Mesenchymal stem cell (in vitro differentiated cells and primary cell): Measurements from ENCODE around the gene HPS3.

Experiments
- DNase-seq: peaks from one replicate; pipeline ENCODE4 v3.0.0-alpha.2; 2013
- H2AFZ ChIP-seq: one replicate; pipeline ENCODE4 v1.6.1; 2013; ENCODE audit warnings: low read depth, mild to moderate bottlenecking, control low read depth, inconsistent platforms, low read length, moderate library complexity
- H2AK5ac ChIP-seq: 2 replicates; pipeline ENCODE4 v1.6.1; 2013; ENCODE audit warnings: low read length, moderate library complexity, mild to moderate bottlenecking, inconsistent platforms; ENCODE audit not compliant: severe bottlenecking
- H2BK120ac ChIP-seq: one replicate; pipeline ENCODE4 v1.6.1; 2013; ENCODE audit warnings: low read depth, mild to moderate bottlenecking, inconsistent platforms, low read length, moderate library complexity
- H2BK12ac ChIP-seq, 2 experiments: one replicate each; pipeline ENCODE4 v1.6.1; 2013; ENCODE audit warnings: inconsistent platforms in 2 of 2, low read length in 2 of 2, mild to moderate bottlenecking in 2 of 2, moderate library complexity in 2 of 2, control low read depth in 1 of 2
- H2BK15ac ChIP-seq: one replicate; pipeline ENCODE4 v1.6.1; 2013; ENCODE audit warnings: mild to moderate bottlenecking, low read depth, inconsistent platforms; ENCODE audit not compliant: poor library complexity, severe bottlenecking
- H2BK5ac ChIP-seq: 2 replicates; pipeline ENCODE4 v1.6.1; 2013; ENCODE audit warnings: low read depth, mild to moderate bottlenecking, low read length, control low read depth, inconsistent platforms; ENCODE audit not compliant: poor library complexity, severe bottlenecking
- H3K14ac ChIP-seq, 2 experiments: one replicate each; pipeline ENCODE4 v1.6.1; 2013; ENCODE audit warnings: inconsistent platforms in 2 of 2, low read length in 2 of 2, control low read depth in 1 of 2, mild to moderate bottlenecking in 1 of 2, moderate library complexity in 1 of 2
- H3K18ac ChIP-seq, 2 experiments: one replicate each; pipeline ENCODE4 v1.6.1; 2013; ENCODE audit warnings: inconsistent platforms in 2 of 2, low read length in 2 of 2, control low read depth in 1 of 2, low read depth in 1 of 2, mild to moderate bottlenecking in 1 of 2
- H3K23ac ChIP-seq, 2 experiments: one replicate each; pipeline ENCODE4 v1.6.1; 2013; ENCODE audit warnings: inconsistent platforms in 2 of 2, low read length in 2 of 2, mild to moderate bottlenecking in 2 of 2, moderate library complexity in 2 of 2, control low read depth in 1 of 2
- H3K27ac ChIP-seq: 2 replicates; pipeline ENCODE4 v1.5.1; 2013; ENCODE audit warnings: mild to moderate bottlenecking, moderate library complexity, low read length, control low read depth, inconsistent platforms; ENCODE audit not compliant: poor library complexity, severe bottlenecking
- H3K27me3 ChIP-seq, 2 experiments: 2 replicates each; pipeline versions ENCODE4 v1.6.1 to v1.7.0; 2013; ENCODE audit warnings: low read length in 2 of 2, mild to moderate bottlenecking in 2 of 2, moderate library complexity in 2 of 2, control low read depth in 1 of 2, inconsistent platforms in 1 of 2; ENCODE audit not compliant: control insufficient read depth in 1 of 2, insufficient read depth in 1 of 2
- H3K36me3 ChIP-seq, 2 experiments: 2 replicates each; pipeline versions ENCODE4 v1.6.1 to v1.7.0; 2013; ENCODE audit warnings: low read length in 2 of 2, control low read depth in 1 of 2, inconsistent platforms in 1 of 2, low read depth in 1 of 2, mild to moderate bottlenecking in 1 of 2; ENCODE audit not compliant: insufficient read depth in 2 of 2, control insufficient read depth in 1 of 2
- H3K4ac ChIP-seq, 2 experiments: one replicate each; pipeline ENCODE4 v1.6.1; 2013; ENCODE audit warnings: inconsistent platforms in 2 of 2, low read length in 2 of 2, mild to moderate bottlenecking in 2 of 2, moderate library complexity in 2 of 2, control low read depth in 1 of 2, low read depth in 1 of 2
- H3K4me1 ChIP-seq: 2 replicates; pipeline ENCODE4 v1.6.1; 2013; ENCODE audit warnings: low read depth, low read length, control low read depth; ENCODE audit not compliant: control insufficient read depth, insufficient read depth
- H3K4me2 ChIP-seq: 2 replicates; pipeline ENCODE4 v1.6.1; 2013; ENCODE audit warnings: low read length, mild to moderate bottlenecking, inconsistent platforms; ENCODE audit not compliant: poor library complexity, severe bottlenecking
- H3K4me3 ChIP-seq, 2 experiments: 2 replicates each; pipeline versions ENCODE4 v1.5.1 to v1.7.0; 2013; ENCODE audit warnings: low read length in 2 of 2, mild to moderate bottlenecking in 2 of 2, control low read depth in 1 of 2, low read depth in 1 of 2; ENCODE audit not compliant: insufficient read depth in 1 of 2
- H3K79me1 ChIP-seq: replicated peaks from 2 replicates; pipeline ENCODE4 v1.6.1; 2013; ENCODE audit warnings: mild to moderate bottlenecking, control low read depth, low read length, inconsistent platforms; ENCODE audit not compliant: poor library complexity, severe bottlenecking
- H3K9ac ChIP-seq: 2 replicates; pipeline ENCODE4 v1.7.0; 2013; ENCODE audit warnings: mild to moderate bottlenecking, low read length, moderate library complexity
- H3K9me3 ChIP-seq: 2 replicates; pipeline ENCODE4 v1.7.0; 2013; ENCODE audit warnings: mild to moderate bottlenecking, low read length; ENCODE audit not compliant: control insufficient read depth
- H4K8ac ChIP-seq: one replicate; pipeline ENCODE4 v1.6.1; 2013; ENCODE audit warnings: inconsistent platforms, mild to moderate bottlenecking, low read length, moderate library complexity
- H4K91ac ChIP-seq: one replicate; pipeline ENCODE4 v1.6.1; 2013; ENCODE audit warnings: mild to moderate bottlenecking, low read length, inconsistent platforms
- WGBS: methylation state at CpG from one replicate; pipeline ENCODE4 v1.1.7; 2013; ENCODE audit warnings: mixed read lengths; 5-methylcytosine and 5-hydroxymethylcytosine counted together

HPS3 gene

GRCh38 chr3:149214702-149215101, 85.3 kb downstream of the HPS3 start:
- Histone ChIP-seq H3K79me1 (no peaks in the 10 kb centered on the region), H2AFZ (no peak overlapping the region), H2BK5ac (no peak overlapping the region), H3K18ac (no peak overlapping the region), H2BK15ac (no peak overlapping the region), H4K91ac (no peak overlapping the region), H2BK120ac (no peak overlapping the region), H2AK5ac (no peak overlapping the region), H3K9me3 (no peaks in the 10 kb centered on the region), H3K4me3 (no peak overlapping the region), H3K4me1 (no peaks in the 10 kb centered on the region), H3K14ac (no peak overlapping the region), H2BK12ac (peak overlapping the region in 1 of 2 experiments; percentile 50), H3K27ac (no peak overlapping the region), H3K4me2 (no peak overlapping the region), H3K36me3 (no peaks in the 10 kb centered on the region), H3K27me3 (no peaks in the 10 kb centered on the region), H4K8ac (no peak overlapping the region), H3K23ac (no peak overlapping the region), H3K9ac (no peak overlapping the region), H3K4ac (no peak overlapping the region)
- DNase-seq, result no peak
- WGBS, result no CpG with 5 or more reads among the region's 1 CpG

- no peaks in the 10 kb centered on the region for H3K79me1 ChIP-seq
- H3K9me3 ChIP-seq, result no peaks in the 10 kb centered on the region
- DNase-seq, result peak; percentile 50
- no peak overlapping the region for H3K14ac ChIP-seq
- H3K9ac ChIP-seq, result no peak overlapping the region
- H4K91ac ChIP-seq, result no peak overlapping the region
- H3K23ac ChIP-seq, result no peak overlapping the region
- H3K36me3 ChIP-seq, result no peaks in the 10 kb centered on the region
- no peak overlapping the region for H4K8ac ChIP-seq
- H3K4me2 ChIP-seq, result no peak overlapping the region
- H2BK12ac ChIP-seq, result no peak overlapping the region
- no peak overlapping the region for H3K4ac ChIP-seq
- no peak overlapping the region for H3K18ac ChIP-seq
- H2BK120ac ChIP-seq, result no peak overlapping the region
- H3K4me1 ChIP-seq, result no peaks in the 10 kb centered on the region
- H3K27ac ChIP-seq, result no peak overlapping the region
- H2BK15ac ChIP-seq, result no peak overlapping the region
- no peaks in the 10 kb centered on the region for H3K27me3 ChIP-seq
- no peak overlapping the region for H2AK5ac ChIP-seq
- H2AFZ ChIP-seq, result no peak overlapping the region
- no peak overlapping the region for H2BK5ac ChIP-seq
- H3K4me3 ChIP-seq, result no peak overlapping the region
- no CpG with 5 or more reads among the region's 2 CpGs for WGBS
Measured at GRCh38 chr3:149215515-149215914, 86.1 kb downstream of the HPS3 start.

GRCh38 chr3:149216193-149216869, 86.9 kb downstream of the HPS3 start:
- Histone ChIP-seq H3K27me3 (no peaks in the 10 kb centered on the region), H4K91ac (no peak overlapping the region), H3K36me3 (no peaks in the 10 kb centered on the region), H2BK5ac (no peak overlapping the region), H3K79me1 (no peaks in the 10 kb centered on the region), H3K9ac (no peak overlapping the region), H2AFZ (no peak overlapping the region), H2BK120ac (peak overlapping the region; percentile 5), H2BK12ac (no peak overlapping the region), H3K4me2 (no peak overlapping the region), H3K14ac (no peak overlapping the region), H3K4me1 (no peaks in the 10 kb centered on the region), H3K18ac (peak overlapping the region; percentile 28 to 33), H2AK5ac (peak overlapping the region; percentile 19), H3K9me3 (no peaks in the 10 kb centered on the region), H4K8ac (no peak overlapping the region), H2BK15ac (no peak overlapping the region), H3K4ac (peak overlapping the region in 1 of 2 experiments; percentile 69), H3K23ac (no peak overlapping the region), H3K4me3 (no peak overlapping the region), H3K27ac (no peak overlapping the region)
- 63% methylated on average over 4 of the region's 4 CpGs for WGBS
- DNase-seq, result peak; percentile 54

GRCh38 chr3:149217347-149217746, 87.9 kb downstream of the HPS3 start:
- Histone ChIP-seq H3K79me1 (no peaks in the 10 kb centered on the region), H3K4ac (no peak overlapping the region), H2AFZ (no peak overlapping the region), H3K4me2 (no peak overlapping the region), H3K18ac (no peak overlapping the region), H4K91ac (no peak overlapping the region), H2AK5ac (no peak overlapping the region), H3K9ac (no peak overlapping the region), H2BK12ac (no peak overlapping the region), H3K4me1 (no peaks in the 10 kb centered on the region), H3K27me3 (no peaks in the 10 kb centered on the region), H3K27ac (no peak overlapping the region), H3K9me3 (no peaks in the 10 kb centered on the region), H3K4me3 (no peak overlapping the region), H2BK120ac (no peak overlapping the region), H2BK5ac (no peak overlapping the region), H2BK15ac (no peak overlapping the region), H3K14ac (no peak overlapping the region), H3K36me3 (no peaks in the 10 kb centered on the region), H3K23ac (no peak overlapping the region), H4K8ac (no peak overlapping the region)
- 96% methylated on average over 5 of the region's 5 CpGs for WGBS
- DNase-seq, result no peak
